Amygdala (tissue), 56 donors: ENCODE measurements around the gene OR6N1.

Experiments used
- DNase-seq, 56 donors: peaks; one replicate each; lab custom pipeline; 2025; lab: John Stamatoyannopoulos, UW

Gene OR6N1

GRCh38 chr1:158771950-158772866 is at the start of gene OR6N1:
Gene OR6N1 (minus strand): TSS chr1:158772195. CDS start chr1:158766682, 5,513 bp downstream.
- no peak for DNase-seq

GRCh38 chr1:158821723-158822122 is 49.7 kb upstream of the OR6N1 start:
- no peak for DNase-seq

- no peak for DNase-seq
Measured at GRCh38 chr1:158819461-158820443, 47.8 kb upstream of the OR6N1 start.

- peak in 16 of 56 donors; percentile 3 to 51 (median 24) for DNase-seq
Measured at GRCh38 chr1:158818975-158819431, 47.0 kb upstream of the OR6N1 start.

GRCh38 chr1:158818560-158818959 is 46.6 kb upstream of the OR6N1 start:
- no peak for DNase-seq

GRCh38 chr1:158814970-158815369 is 43.0 kb upstream of the OR6N1 start:
- no peak for DNase-seq

- no peak for DNase-seq
Measured at GRCh38 chr1:158813164-158813563, 41.2 kb upstream of the OR6N1 start.

GRCh38 chr1:158812336-158812735 is 40.3 kb upstream of the OR6N1 start:
- DNase-seq, result no peak

GRCh38 chr1:158810311-158810710 is 38.3 kb upstream of the OR6N1 start:
- no peak for DNase-seq

GRCh38 chr1:158809862-158810261 is 37.9 kb upstream of the OR6N1 start:
- DNase-seq, result no peak

GRCh38 chr1:158809256-158809655 is 37.3 kb upstream of the OR6N1 start:
- DNase-seq, result no peak

GRCh38 chr1:158806916-158807536 is 35.0 kb upstream of the OR6N1 start:
- DNase-seq, result no peak

- DNase-seq, result no peak
Measured at GRCh38 chr1:158803678-158804077, 31.7 kb upstream of the OR6N1 start.

- no peak for DNase-seq
Measured at GRCh38 chr1:158801396-158801795, 29.4 kb upstream of the OR6N1 start.

- DNase-seq, result no peak
Measured at GRCh38 chr1:158800526-158800925, 28.5 kb upstream of the OR6N1 start.

GRCh38 chr1:158799689-158800088 is 27.7 kb upstream of the OR6N1 start:
- DNase-seq, result no peak

GRCh38 chr1:158798531-158798930 is 26.5 kb upstream of the OR6N1 start:
- no peak for DNase-seq

GRCh38 chr1:158794247-158794646 is 22.3 kb upstream of the OR6N1 start:
- no peak for DNase-seq

- DNase-seq, result no peak
Measured at GRCh38 chr1:158793604-158794003, 21.6 kb upstream of the OR6N1 start.

GRCh38 chr1:158781104-158781503 is 9.1 kb upstream of the OR6N1 start, which contains the start of gene OR6N2:
Gene OR6N2 (minus strand): TSS chr1:158781204. CDS start chr1:158777635, 3,569 bp downstream.
- DNase-seq, result no peak
